COLO829 (cell line): ENCODE results near the gene PLA2G7.
"Not testable (repeated sequence)": the region's sequence is repeated elsewhere in the genome, so short reads cannot be mapped to it uniquely, and the experiment has no call there.

Source experiments
- DNase-seq: peaks from one replicate; pipeline ENCODE4 v3.0.0; 2012; ENCODE audit warnings: low spot score

PLA2G7 gene

GRCh38 chr6:46748940-46749503, 13.8 kb upstream of the PLA2G7 start:
- no peak for DNase-seq

GRCh38 chr6:46746696-46747095, 11.5 kb upstream of the PLA2G7 start, which contains the start of gene ANKRD66:
Gene ANKRD66 (plus strand): TSS chr6:46746933. CDS start chr6:46751949, 5,016 bp downstream.
- no peak for DNase-seq

DNA sequence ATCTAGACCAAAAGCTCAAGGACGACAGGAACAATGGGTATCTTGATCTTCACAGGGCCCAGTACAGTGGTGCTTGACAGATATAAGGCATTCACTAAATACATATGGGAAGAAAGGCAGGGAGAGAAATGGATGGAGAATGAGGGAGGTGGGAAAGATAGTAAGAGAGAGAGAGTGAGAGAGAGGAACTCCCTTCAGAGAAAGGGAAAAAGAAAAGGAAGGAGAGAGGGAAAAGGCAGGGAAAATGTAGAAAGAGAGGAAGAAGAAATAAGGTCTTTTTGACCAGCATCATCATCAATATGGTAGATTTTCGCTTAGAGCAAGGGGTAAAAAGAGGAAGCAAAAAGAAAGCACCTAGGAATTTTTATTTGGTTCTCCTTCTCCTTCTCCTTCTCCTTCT, 10.8 kb upstream of the PLA2G7 start:
- no peak for DNase-seq

DNA sequence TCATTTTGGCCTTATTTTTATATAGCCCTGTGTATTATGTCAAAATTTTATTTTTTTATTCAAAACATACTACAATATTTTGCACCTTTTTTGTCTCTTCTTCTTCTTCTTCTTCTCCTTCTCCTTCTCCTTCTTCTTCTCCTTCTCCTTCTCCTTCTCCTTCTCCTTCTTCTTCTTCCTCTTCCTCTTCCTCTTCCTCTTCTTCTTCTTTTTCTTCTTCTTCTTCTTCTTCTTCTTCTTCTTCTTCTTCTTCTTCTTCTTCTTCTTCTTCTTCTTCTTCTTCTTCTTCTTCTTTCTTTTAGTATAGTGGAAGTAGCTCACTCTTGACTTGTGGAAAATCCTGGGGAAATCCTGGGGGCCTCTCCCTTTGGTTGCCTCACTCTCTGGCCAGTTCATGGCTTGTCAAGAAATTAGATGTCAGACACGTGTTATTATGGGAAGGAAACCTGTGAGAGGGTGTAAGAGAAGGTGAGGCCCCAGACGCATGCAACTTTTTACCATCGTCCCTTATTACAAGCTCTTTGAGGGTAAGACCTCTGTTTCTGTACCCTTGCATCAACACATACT, 9.1 kb upstream of the PLA2G7 start:
- not testable (repeated sequence) for DNase-seq

DNA sequence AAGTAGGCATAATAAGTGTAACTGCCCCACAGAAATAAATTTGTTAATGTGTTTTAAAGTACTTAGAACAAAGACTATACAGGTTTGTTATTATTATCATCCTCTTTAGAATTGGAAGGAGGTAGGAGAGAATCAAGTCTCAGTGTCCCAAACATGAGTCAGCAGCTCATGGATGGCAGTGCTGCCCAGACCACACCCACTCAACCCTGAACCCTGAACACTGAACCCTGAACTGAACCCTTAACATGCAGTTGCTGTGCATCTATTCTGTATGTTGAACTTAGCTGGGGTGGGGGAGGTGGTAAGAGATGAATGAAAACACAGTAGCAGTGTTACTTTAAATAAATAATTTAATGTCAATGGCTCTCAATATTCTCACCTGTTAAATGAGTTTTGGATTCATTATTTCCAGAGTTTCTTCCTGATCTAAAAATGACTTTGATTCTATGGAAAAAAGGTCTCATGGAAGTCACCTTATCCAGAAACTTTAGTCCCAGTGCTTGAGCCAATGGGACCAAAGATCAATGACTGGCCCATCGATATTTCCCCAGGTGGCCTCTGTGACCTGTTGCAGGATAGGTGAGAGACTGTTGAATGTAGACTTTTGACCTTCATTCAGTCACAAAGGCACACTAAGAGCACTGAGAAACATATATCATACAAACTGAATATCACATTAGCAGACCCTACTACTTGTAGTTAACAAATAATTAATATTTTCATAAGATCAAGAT, 8.4 kb upstream of the PLA2G7 start:
- DNase-seq: no peak

DNA sequence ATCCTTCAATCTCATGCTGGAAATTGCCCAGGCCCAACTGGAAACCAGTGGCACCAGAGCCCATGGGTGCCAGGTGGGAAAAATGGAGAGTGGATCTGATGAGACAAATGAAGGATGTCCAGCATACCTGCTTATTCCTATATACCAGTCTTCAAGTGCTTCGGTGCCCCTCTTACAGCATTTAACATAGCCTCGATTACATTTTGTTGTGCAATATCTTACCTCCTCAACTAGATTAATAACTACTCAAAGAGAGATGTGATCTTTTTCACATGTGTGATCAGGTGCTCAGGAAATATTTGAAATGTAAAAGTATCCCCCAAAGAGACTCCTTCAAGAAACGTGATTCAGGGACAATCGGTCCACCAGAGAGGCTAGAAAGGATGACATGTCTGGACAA, 6.7 kb upstream of the PLA2G7 start:
- DNase-seq: no peak

DNA sequence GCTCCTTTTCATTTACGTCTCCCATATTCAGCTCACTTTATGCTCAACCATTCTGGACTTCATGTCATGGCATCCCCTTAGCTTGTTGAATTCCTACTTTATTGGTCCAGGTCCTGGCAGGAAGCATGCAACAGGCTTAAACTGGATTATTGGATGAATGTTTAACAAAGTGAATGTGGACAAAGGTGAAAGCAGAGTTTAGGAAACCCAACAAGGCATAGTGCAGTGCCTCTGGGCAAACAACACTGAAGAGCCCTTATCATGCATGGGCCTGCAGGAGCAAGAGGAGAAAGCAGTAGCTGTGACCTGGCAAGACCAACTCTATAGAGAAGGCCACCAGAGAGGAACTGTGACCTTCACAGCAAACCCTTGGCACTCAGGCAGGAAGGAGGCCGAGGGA, 6.3 kb upstream of the PLA2G7 start:
- no peak for DNase-seq

DNA sequence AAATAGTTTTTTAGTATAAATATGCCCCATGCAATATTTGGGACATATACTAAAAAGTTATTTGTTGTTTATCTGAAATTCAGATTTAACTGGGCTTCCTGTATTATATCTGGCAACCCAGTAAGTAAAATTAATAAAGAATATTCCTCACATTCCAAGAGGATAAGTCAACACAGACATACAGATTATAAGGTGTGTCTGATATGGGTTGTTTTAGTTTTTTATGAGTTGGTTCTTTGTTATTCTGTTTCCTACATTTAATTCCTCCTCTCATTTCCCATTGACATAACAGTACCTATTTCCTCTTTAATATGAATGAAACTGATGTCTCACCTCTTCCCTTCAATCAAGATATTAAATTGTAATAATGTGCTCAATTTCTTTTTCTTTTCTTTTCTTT, 1.7 kb upstream of the PLA2G7 start:
- no peak for DNase-seq

GRCh38 chr6:46735720-46736031, 501 bp upstream of the PLA2G7 start:
- no peak for DNase-seq

DNA sequence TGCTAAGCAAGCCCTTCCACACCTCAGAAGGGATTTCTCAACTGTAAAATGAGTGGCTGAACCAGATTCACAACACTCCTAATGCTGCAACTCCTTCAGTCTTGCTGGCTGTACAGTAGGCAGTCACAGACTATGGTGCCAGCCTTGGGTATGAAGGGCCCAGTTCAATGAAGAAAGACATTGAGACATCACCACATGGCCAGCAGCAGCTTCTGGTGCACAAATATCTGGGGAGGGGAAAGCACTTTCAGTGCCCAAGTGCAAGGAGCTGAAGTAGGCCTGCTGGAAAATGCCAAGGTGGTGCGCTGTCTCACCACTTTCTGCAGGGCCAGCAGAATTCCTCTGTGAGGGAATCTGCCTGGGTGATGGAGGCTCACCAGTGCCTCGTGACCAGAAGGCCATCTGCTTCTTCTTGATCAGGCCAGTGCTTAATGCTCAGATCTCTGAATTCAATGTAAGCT, 1.8 kb downstream of the PLA2G7 start:
- DNase-seq: no peak

DNA sequence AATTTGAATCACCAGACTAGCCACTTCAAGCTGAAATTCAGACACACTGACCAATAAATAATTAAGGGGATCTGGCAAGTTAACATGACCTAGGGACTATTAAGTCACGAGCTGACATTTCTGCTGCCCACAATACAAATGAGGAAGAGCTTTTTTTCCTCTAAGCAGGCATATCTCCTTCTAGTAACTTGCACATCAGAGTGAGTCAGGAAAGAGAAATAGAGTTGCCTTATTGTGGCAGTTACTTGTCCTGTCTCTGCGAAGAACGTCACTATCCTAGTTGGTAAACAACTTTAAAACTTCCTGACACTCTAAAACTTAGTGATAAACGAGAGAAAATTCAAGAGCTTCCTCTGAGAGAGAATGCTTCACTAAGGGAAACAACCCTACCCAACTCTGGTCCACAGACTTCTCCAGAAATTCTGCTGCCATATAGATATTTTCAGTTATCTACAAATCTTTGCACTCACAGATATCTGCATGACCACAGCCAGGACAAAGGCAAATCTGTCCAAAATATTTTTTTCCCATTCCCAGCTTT, 4.2 kb downstream of the PLA2G7 start:
- DNase-seq: no peak

GRCh38 chr6:46729787-46730326, 5.3 kb downstream of the PLA2G7 start:
- no peak for DNase-seq

- DNase-seq: no peak
Observed at GRCh38 chr6:46720401-46720800, 14.8 kb downstream of the PLA2G7 start.

DNA sequence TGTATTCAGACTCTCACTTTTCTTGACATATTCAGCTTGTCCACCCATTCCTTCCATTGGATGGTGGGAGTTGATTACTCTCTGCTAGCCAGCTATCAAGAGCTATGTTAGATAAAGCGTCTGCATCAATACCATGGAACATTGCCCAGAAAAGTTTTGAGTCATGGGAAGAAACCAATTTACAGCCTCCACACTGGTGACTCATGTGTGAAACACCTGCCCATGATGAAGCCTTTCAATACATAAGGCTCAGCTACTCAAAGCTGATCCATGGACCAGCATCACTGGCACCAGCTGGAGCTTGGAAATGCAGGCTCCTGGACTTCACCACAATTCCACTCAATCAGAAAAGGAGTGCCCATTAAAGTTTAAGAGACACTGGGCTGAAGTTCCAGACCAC, 16.1 kb downstream of the PLA2G7 start:
- DNase-seq: peak; percentile 65

- DNase-seq: peak; percentile 59
Observed at GRCh38 chr6:46715141-46715540, 20.0 kb downstream of the PLA2G7 start.

GRCh38 chr6:46711491-46711890, 23.7 kb downstream of the PLA2G7 start:
- DNase-seq: no peak

DNA sequence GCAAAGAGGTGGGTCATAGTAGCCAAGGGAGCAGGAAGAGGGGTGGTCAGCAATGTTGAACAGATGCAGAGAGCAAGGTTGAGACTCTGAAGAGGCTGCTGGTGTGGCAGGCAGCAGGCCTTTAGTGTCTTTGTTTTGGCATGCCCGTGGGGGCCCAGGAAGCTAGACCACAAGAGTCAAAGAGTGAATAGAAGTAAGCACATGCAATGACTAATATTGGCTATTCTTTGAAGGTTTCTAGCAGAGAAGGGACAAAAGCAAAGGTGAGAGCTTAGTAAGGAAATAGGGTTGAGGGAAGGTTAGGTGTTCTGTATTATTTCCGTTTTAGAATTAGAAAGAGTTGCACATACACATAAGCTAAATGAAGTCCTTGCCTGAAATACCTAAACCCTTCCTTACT, 28.7 kb downstream of the PLA2G7 start:
- DNase-seq: no peak

DNA sequence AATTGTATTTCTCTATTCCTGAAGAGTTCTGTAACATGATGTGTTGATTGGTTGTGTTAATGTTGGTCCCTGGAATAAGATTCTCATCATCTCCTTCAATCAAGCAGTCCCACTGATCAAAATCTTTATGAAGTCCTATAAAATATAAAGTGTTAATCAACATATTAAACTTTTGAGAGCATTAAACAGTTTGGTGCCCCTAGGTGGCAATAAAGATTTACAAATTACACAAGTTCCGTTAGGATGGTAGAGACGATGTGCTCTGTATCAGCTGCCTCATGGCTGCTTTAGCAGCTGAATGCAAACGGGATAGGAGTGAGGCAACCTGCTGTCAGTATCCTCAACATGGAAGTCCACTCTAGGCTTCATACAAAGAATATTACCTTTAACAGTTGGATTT, 30.6 kb downstream of the PLA2G7 start:
- DNase-seq: peak; percentile 41

DNA sequence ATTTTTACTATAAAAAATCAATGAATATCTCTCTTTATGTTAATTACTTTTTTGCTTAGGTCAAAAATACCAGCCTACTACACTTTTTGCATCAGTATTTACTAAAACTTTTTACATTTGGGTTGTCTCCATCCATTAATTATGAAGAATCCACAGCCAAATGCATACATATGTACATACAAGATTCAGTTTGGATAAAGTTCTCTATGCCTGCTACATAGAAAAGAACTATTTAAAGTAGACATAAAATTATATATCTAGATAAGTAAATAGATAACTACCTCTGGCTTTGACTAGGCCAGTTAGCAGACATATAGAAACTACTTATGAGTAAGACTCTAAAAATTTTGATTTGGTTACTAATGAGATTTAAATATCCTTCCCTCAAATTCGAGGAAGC, 35.2 kb downstream of the PLA2G7 start:
- DNase-seq: no peak

DNA sequence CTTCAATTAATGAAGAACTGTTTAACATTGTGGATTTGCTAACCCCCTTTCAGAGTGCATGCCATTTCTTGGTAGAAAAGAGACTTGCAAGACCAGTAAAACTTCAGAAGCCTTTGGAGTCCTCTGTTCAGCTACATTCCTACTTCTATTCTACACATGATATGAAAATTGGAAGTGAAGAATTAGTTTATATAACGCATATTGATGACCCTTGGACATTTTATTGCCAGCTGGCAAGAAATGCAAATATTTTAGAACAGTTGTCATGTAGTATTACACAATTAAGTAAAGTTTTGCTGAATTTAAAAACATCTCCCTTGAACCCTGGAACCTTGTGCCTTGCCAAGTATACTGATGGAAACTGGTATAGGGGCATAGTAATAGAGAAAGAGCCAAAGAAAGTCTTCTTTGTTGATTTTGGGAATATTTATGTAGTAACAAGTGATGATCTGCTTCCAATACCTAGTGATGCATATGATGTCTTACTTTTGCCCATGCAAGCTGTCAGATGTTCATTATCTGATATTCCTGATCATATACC, 44.2 kb downstream of the PLA2G7 start:
- DNase-seq: no peak

GRCh38 chr6:46690141-46690755, 44.9 kb downstream of the PLA2G7 start:
- no peak for DNase-seq

DNA sequence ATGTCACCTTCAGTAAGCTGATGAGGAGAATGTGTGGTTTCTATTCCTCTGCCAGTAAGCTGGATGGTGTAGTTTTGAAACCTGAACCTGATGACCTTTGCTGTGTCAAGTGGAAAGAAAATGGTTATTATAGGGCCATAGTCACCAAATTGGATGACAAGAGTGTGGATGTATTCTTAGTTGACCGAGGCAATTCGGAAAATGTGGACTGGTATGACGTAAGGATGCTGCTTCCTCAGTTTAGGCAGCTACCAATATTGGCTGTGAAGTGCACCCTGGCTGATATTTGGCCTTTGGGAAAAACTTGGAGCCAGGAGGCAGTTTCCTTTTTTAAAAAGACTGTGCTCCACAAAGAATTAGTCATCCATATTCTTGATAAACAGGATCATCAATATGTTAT, 45.5 kb downstream of the PLA2G7 start:
- DNase-seq: no peak

DNA sequence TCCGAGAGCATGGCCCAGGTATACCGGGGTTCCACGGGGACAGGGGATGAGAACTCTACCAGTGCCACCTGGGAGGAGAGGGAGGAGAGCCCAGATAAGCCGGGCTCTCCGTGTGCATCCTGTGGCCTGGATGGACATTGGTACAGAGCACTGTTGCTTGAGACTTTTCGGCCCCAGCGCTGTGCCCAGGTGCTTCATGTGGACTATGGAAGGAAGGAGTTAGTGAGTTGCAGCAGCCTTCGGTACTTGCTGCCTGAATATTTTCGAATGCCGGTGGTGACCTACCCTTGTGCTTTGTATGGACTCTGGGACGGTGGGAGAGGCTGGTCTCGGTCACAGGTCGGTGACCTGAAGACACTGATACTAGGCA, 46.2 kb downstream of the PLA2G7 start:
- no peak for DNase-seq
